Fibroblast of skin of abdomen (primary cell): ENCODE measurements around the gene PERCC1.
A peak's percentile ranks its signal among the peaks of the same experiment; 100 is the strongest.
"Not testable (repeated sequence)": the region's sequence is repeated elsewhere in the genome, so short reads cannot be mapped to it uniquely, and the experiment has no call there.

Source experiments
- DNase-seq: peaks from one replicate; pipeline ENCODE4 v3.0.0-alpha.2; 2013

The PERCC1 gene

GRCh38 chr16:1470481-1471251, 39.8 kb downstream of the PERCC1 start:
- DNase-seq = no peak

GRCh38 chr16:1471569-1472194, 40.8 kb downstream of the PERCC1 start:
- DNase-seq = no peak

- no peak for DNase-seq
These were observed 42.1 kb downstream of the PERCC1 start for GRCh38 chr16:1472974-1473373.

- no peak for DNase-seq
These were observed 43.4 kb downstream of the PERCC1 start for GRCh38 chr16:1474082-1474795.

GRCh38 chr16:1474796-1475551, 44.1 kb downstream of the PERCC1 start, which contains the start of gene CLCN7:
Gene CLCN7 (minus strand): TSS chr16:1475028. CDS start chr16:1474974, 54 bp downstream.
- DNase-seq = peak; percentile 85

- DNase-seq = no peak
These were observed 44.8 kb downstream of the PERCC1 start for GRCh38 chr16:1475552-1476114.

- no peak for DNase-seq
These were observed 46.2 kb downstream of the PERCC1 start for GRCh38 chr16:1477033-1477432.

- DNase-seq = not testable (repeated sequence)
These were observed 48.1 kb downstream of the PERCC1 start for GRCh38 chr16:1478937-1479336.

GRCh38 chr16:1481906-1482835, 51.3 kb downstream of the PERCC1 start:
- no peak for DNase-seq
